Epidermal melanocyte (primary cell): Measurements from ENCODE around the gene ARNT2.

Experiments
- DNase-seq: peaks from one replicate; pipeline ENCODE4 v3.0.0; 2011; ENCODE audit warnings: low spot score; ENCODE audit not compliant: insufficient read length

The ARNT2 gene

DNA sequence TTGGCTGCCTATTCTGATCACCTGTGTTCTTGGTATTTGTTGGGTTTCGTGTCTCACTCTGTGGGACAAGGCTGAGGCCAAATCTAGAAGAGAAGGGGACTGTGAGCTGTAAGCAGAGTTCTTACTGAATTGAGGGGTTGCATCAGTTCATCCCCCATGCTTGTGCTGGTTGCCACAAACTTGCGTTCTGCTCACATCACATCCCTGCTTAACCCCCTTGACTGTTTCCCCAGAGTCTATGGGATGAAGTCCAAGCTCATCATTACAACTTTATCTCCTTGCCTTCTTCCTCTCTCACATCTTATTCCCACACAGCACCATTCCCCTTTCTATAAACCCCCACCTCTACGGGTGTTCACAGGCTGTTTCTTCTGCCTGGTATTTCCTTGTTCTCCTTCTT lies 147.2 kb downstream of the ARNT2 start:
- no peak for DNase-seq

GRCh38 chr15:80554560-80554959 lies 150.4 kb downstream of the ARNT2 start:
- DNase-seq: no peak

- no peak for DNase-seq
Observed at GRCh38 chr15:80556694-80557367, 152.6 kb downstream of the ARNT2 start.

DNA sequence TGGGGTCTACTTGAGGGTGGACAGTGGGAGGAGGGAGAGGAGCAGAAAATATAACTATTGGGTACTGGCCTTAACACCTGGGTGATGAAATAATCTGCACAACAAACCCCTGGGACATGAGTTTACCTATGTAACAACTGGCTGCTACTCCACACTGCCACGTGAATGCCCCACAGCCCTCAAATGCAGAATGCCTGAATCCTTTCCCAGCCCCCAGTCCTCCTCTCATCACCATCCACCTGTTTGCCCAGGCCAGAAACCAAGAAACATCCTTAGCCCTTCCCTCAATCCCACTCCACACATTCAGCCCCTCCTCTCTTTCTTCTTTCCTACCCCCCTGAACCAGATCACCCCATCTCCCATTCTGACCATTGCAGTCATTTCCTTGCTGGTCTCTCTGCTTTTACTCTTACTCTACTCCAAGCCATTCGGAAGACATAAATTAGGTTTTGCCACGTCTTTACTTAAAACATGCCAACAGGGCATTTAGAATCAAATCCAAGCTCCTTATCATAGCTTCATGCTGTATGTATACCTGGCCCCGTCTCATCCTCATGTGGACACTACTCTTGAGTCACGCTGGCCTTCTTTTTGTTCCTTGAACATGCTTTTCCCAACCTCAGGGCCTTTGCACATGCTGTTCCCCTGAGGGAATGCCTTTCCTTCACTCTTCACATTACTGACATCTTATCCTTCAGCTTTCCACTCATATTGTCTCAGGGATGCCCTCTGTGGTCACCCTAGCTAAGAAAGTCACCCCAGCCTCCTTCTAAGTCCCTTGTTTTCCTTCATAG lies 153.5 kb downstream of the ARNT2 start:
- DNase-seq: no peak

GRCh38 chr15:80558631-80559319 lies 154.6 kb downstream of the ARNT2 start:
- no peak for DNase-seq

DNA sequence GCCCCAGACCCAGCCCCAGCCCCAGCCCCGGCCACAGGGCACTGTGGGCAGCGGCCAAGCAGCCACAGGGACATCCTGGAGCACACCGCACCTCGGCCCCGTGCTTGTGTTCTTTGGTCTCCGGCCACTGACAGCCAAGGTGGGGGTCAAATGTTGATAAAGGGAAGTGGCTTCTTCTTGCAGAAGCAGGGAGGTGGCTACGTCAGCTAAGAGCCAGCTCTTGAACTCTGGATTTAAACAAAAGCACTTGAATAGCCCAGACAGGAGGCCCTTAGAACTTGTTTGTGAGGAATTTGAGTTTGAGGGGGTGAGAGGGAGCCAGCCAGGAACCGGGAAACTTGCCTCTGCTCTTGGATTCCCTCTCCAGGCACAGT lies 155.1 kb downstream of the ARNT2 start:
- DNase-seq: no peak

DNA sequence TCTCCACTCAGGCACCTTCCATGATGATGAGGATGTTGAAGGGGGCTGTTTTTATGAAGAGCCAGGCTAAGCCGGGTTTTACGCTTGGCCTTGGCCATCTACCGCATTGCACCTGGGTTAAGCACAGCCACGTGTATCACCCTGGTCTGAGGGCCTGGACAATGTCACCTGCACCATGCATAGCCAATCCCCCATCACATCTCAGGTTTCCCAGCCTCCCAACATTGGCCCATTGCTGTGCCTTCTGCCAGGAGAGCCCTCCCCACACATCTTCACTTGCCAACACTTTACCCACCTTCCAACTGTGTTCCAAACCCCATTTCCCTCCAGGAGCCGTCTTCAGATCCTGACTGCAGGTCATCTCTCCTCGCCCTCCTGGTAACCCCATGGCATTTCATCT lies 155.6 kb downstream of the ARNT2 start:
- DNase-seq: no peak

DNA sequence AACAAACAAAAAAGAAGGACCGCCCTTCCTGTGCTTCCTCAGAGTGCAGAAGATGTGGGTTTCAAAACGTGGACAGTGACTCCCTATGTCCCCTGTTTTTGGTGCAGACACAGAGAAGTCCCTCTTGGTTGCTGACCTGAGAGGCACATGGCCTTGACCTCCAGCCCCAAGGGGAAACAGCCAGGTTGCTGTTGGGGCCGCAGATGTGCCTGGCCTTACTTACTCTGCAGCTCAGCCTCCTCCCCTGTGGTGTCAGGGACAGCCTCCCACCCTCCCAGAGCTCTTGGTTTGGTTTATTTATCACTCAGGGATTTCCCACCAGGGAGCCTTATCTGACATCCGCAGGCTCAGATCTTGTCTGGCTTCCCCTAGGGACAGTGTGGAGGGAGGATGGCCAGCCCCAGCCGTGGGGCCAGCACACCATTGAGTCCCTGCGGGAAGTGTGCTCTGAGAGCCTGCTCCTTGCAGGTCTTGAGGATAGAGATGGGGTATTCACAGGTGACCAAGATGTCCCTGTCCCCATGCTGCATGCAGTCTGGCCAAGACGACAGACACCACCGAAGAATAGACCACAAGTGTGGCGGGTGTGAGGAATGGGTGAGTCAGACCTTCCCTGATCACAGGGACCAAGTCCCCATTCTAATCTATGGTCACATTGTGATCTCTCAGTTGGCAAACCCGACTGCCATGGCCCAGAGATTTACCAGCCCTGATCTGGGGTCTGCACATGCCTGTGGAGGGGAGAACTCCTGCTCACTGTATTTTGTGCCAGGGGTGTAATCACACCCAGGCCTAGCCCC lies 156.6 kb downstream of the ARNT2 start:
- DNase-seq: no peak

- no peak for DNase-seq
Observed at GRCh38 chr15:80561500-80561899, 157.3 kb downstream of the ARNT2 start.

DNA sequence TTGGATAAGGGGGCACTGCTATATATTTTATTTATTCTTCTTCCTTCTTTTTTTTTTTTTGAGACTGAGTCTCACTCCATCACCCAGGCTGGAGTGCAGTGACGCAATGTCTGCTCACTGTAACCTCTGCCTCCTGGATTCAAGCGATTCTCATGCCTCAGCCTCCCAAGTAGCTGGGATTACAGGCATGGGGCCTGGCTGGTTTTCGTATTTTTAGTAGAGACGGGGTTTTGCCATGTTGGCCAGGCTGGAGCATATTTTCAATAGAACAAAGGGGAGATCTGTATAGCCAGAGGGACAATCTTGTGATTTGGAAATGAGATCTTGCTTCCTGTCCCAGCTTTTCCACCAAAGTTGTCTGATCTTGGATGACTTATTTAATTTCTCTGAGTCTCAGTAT lies 157.9 kb downstream of the ARNT2 start:
- DNase-seq: no peak

DNA sequence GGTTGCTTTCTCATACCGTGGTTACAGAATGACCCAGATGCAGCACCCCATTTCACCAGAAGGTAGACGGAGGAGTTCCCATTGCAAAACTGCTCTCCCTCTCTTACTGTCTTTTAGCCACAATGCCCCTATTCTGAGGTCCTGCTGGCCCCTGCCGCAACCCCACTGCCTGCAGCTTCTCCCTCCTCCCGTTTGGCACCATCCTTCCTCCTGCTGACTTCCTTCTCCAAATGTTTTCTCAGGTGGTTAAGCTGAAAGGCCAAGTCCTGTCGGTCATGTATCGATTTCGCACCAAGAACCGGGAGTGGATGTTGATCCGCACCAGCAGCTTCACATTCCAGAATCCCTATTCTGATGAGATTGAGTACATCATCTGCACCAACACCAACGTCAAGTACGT lies 158.7 kb downstream of the ARNT2 start:
- DNase-seq: no peak

- DNase-seq: no peak
Observed at GRCh38 chr15:80563372-80563997, 159.3 kb downstream of the ARNT2 start.

GRCh38 chr15:80564056-80564455 lies 159.9 kb downstream of the ARNT2 start:
- no peak for DNase-seq

- DNase-seq: no peak
Observed at GRCh38 chr15:80565398-80565797, 161.2 kb downstream of the ARNT2 start.

DNA sequence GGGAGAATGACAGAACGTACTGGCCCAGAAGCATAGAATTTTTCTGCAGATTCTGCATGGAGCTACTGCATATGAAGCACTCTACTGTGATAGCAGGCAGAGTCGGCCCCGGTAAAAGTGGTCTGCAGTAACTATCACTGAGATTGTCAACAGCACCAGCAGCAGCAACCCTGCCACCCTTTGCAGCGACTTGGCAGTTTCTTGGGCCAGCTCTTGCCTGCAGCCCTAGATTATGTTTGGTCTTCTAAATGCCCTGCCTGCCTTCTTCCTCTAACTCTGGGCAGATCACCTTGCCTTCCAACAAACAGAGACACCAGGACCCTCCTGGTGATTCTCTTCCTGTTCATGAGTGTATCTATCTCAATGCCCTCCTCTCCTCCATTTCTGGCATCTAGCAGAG lies 161.8 kb downstream of the ARNT2 start:
- DNase-seq: no peak

GRCh38 chr15:80567721-80568157 lies 163.6 kb downstream of the ARNT2 start:
- DNase-seq: peak; percentile 87

DNA sequence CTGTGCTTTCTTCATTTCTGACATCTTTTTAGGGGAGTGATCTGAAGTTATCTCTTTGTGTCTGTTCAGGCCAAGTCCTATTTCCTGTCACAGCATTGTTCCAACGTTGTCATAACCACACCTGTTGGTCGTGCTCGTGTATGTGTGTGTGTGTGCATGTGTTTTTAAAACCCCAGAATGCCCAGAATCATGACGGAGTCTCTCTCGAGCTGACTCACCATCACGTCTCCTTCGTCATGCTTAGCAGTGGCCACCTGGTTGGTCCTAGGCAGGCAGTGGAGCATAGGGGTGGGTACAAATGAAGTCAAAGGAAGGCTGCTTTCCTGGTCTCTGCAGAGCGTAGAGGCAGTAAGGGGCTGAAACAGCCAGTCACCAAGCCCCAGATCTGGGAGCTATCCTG lies 164.1 kb downstream of the ARNT2 start:
- no peak for DNase-seq

DNA sequence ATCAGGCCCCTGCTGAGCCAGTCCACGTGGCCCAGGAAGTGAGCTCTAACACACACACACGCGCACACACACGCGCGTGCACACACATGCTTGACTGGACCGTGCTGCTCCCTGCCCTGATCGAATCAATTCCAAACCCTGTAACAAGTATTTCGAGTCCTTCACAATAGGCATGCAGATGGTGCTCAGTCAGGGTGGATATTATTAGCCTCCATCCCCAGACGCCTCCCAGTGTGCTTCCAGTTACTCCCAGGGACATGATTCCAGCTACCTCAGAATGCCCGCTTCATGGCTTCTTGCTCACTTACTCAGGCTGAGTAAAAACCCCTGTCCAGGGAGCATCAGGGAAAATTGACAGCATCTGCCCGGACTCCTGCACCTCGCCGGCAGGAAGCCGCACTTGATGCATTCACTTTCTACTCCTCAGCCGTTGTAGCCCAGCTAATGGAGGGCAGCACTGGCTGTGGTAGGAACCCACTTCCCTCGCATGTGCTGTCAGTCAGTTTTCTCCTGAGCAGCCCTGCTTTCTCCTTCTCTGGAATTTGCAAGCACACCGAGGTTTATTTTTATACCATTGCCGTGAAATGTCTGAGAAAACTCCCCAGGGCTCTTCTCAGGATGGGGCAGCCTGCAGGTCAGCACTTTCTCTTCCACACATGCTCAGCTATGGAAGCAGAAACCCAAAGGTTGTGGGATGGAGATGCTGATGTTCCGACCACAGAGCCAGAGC lies 164.9 kb downstream of the ARNT2 start:
- no peak for DNase-seq

- no peak for DNase-seq
Observed at GRCh38 chr15:80569656-80570055, 165.5 kb downstream of the ARNT2 start.

DNA sequence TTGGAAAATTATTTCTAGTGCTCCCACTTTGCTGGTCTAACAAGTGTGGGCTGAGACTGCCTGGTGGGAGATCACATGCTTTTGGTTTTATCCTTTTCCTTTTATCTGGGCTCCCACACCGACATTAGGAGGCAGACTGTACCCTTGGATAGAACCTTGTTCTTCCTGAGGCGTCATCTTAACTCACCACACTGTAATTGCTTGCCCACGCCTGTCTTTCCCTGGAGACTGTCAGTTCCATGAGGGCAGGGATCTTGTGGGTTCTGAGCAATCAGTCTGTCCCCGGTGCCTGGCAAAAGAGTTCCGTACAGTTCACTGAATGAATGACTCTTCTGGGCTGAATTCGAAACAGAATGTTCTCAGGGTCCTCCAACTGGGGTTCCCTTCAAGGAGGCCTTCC lies 166.4 kb downstream of the ARNT2 start:
- no peak for DNase-seq

- no peak for DNase-seq
Observed at GRCh38 chr15:80572337-80572736, 168.2 kb downstream of the ARNT2 start.
